HG02884 (cell line): ENCODE measurements around the gene TBCK.

Experiments
- ATAC-seq: cut with Tn5 transposase; IDR thresholded peaks from one replicate; pipeline ENCODE4 v1.9.1; 2021; ENCODE audit warnings: mild to moderate bottlenecking, moderate library complexity; ENCODE audit not compliant: unreplicated experiment

TBCK gene

DNA sequence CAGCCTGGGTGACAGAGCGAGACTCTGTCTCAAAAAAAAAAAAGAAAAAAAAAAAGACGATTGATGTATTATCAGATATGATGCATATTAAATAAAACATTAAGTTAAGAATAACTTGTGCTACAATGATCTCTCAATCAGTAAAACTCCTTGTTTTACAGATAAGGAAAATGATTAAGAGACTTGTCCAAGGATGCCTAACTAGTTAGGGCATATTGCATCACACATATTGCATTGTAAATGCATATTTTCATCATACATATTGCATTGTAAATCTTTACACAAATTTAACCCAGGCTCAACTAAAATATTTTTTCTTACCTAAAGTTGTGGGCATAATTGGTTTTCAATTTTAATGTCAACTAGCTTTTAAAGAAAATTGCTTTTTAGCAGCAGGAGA lies 26.3 kb downstream of the TBCK start:
- no peak for ATAC-seq

DNA sequence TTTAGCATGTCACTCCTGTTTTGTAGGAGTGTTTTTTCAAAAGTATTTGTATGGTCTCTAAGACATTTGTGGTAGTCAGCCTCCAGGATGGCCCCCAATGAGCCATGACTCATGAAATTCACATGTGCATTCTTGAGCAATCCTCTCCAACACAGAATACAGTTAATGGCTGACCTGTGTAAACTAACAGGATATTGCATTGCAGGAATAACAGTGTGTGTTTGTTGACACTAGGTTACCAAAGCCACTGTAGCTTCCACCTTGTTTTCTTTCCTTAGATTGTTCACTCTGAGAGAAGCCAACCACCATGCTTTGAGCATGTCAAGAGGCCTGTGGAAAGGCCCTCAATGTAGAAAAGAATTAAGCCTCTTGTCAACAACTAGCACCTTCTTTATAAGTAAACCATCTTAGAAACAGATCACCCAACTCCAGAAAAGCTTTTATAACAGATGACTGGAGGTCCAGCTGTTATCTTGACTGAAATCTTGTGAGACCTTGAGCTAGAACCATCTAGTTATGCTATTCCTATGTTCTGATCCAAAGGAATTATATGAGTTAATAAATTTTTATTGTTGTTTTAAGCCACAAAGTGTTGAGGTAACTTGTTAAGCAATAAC lies 28.5 kb downstream of the TBCK start:
- no peak for ATAC-seq

DNA sequence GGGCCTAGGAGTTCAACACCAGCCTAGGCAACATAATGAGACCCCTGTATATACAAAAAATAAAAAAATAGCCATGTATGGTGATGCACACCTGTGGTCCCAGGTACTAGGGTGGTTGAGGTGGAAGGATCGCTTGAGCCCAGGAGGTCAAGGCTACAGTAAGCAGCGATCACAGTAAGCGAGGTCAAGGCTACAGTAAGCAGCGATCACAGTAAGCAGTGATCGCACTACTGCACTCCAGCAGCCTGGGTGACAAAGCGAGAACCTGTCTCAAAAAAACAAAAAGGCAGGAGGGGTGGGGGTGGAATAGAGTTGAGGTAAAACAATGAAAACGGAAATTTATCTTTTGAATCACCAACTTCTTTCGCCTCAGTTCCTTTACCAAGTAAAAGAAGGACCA lies 29.4 kb downstream of the TBCK start:
- ATAC-seq: no peak

DNA sequence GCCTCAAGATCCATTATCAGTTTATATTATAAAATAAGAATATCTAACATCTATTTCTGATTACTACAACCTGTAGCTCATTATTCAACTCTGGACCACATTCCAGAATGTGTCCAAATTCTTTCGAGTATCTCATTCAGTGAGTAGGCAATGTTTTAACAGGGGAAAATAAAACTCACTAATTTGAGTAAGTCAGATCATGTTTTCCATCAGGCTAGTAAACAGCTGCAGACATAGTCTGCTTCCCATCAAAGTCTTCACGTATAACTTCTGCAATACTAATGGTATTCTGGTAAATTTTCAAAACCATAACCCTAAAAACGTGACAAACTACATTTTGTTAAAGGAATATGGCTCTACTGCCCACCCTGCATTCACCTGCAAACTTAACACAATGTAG lies 31.8 kb downstream of the TBCK start:
- ATAC-seq: no peak

GRCh38 chr4:106277140-106277675 lies 38.8 kb downstream of the TBCK start:
- ATAC-seq: no peak

DNA sequence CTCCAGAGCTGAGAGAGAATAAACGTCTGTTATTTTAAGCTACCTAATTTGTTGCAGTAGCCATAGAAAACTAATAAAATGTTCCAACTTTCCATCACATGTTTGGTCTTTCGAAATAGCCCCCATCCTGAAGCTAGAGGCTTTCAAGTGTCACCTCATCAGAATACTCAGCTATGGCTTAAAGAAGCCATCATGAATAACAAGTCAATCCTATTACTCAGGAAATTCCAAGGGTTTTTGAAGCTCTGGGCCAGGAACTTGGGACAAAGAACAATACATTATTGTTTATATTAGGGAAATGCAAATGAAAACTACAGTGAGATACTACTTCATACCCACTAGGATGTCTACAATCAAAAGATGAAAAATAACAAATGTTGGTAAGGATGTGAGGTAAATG lies 42.2 kb downstream of the TBCK start:
- no peak for ATAC-seq

DNA sequence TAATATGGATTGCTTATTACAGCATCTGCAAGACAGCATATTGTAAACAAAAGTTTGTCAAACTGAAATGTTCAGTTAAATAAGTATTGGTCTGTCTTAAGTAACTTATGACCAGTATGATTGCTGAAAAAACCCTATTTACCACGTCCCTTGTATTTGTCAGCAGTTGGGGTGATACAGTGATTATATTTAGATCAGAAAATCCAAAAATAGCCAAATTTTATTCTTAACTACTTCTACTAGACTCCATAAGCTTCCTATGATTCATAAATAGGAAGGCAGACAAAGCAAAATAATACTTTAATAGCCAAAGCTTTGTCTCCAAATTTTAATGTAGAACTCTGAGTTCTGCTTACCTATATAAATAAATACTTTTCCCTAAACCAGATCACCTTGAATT lies 45.3 kb downstream of the TBCK start:
- ATAC-seq: no peak

DNA sequence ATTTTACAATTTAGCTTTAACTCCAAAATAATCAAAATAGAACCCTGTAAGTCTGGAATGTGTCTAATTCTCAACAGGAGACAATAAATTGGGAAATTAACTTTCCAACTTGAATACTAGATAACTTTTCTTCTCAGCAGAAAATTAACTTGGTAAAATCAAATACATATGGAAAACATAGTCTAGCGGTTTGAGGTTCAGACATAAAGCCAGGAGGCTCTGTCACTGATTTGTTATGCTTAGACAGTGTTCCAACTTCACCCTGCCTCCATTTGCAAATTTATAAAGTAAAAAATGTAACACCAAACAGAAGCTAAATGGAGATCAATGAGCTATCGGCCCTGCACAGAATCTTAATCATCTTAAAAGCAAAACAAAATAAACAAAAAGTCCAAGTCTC lies 46.3 kb downstream of the TBCK start:
- no peak for ATAC-seq

DNA sequence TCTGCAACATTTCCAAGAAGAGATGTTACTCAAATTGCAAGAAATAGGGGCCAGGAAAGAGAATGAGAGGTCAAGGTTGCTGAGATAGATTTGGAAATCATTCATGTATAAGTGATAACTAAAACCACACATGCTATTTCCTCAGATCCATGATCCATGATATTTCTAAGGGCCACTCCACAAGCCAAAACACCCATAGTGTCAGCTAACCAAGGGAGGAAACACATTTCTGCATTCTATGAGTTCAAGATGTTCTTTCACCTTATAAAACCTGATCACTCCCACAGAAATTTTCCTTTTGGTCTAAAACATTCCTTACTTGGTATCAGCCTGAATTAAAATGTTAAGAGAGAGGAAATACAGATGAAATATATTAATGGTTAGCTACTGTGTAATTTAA lies 47.2 kb downstream of the TBCK start:
- no peak for ATAC-seq

- ATAC-seq: peak; percentile 71
These were observed 49.8 kb downstream of the TBCK start for GRCh38 chr4:106266201-106266600.

GRCh38 chr4:106264331-106264728 lies 51.7 kb downstream of the TBCK start:
- ATAC-seq: no peak

- ATAC-seq: no peak
These were observed 52.2 kb downstream of the TBCK start for GRCh38 chr4:106263594-106264330.

GRCh38 chr4:106261980-106262379 lies 54.0 kb downstream of the TBCK start:
- no peak for ATAC-seq

- ATAC-seq: no peak
These were observed 57.6 kb downstream of the TBCK start for GRCh38 chr4:106258145-106259045.

GRCh38 chr4:106256190-106256589 lies 59.8 kb downstream of the TBCK start:
- no peak for ATAC-seq

DNA sequence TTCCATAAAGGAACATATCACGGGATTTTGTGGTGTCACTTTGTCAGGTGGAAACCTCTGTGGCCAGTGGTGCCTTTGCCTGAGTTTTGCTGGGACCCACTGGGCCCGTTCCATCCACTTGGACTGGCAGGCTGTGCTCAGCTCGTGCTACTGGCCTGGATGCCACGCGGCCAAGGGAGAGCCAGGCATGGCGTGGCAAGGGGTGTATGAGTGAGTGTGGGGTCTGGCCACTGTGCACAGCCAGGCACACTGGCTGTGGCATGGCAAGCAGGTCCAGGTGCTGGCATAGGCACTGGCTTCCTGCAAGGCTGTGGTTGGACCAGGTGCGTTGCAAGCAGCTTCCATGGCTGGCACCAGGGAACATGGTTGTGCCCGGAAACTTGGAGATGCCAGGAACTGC lies 60.8 kb downstream of the TBCK start:
- ATAC-seq: no peak

GRCh38 chr4:106253364-106254129 lies 62.5 kb downstream of the TBCK start:
- ATAC-seq: no peak

GRCh38 chr4:106247600-106247999 lies 68.4 kb downstream of the TBCK start:
- no peak for ATAC-seq

DNA sequence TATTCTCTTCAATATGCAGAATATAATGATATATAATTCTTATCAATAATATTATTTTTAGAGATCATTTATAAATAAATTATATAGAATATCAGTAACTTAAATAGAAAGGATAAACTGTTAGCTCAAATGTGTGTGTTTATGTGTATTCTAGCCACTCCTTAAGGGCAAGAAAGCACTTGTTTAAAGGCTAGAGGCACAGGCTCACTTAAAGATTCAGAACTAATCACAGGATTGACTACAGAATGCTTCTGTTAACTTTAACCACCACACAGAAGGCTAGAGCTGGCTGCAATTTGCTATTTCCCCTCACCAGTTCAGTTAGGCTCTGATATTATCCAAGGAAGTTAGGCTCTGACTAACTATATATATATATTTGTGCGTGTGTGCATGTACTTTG lies 69.6 kb downstream of the TBCK start:
- ATAC-seq: no peak

DNA sequence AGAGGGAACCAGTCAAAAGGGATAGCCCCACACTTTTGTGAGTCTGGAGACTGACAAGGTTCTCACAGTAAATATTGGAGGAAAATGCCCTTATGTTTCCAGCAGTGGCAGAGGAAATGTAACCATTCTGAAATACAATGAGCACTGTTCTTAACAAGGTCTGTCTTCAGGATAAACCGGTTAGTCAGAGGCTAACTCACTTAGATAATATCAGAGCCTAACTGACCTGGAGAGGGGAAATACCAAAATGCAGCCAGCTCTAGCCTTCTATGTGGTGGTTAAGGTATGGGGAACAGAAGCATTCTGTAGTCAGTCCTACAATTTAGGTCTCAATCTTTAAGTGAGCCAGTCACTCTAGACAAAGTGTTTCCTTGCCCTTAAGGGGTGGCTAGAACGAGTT lies 70.8 kb downstream of the TBCK start:
- no peak for ATAC-seq

GRCh38 chr4:106240699-106241098 lies 75.3 kb downstream of the TBCK start:
- ATAC-seq: no peak
